ENCODE measurements around the gene SAP30. TPM values are rescaled to one million over a fixed set of nuclear protein-coding genes. Genes with fewer than 3 reads are reported as not detected.

The SAP30 gene
- total and polyA plus RNA-seq, 10 of the 15 experiments (the other 5 are each of a cell fraction or from before 2014, with no cell fraction given) = 5.0 to 56.9 (median 23.6) TPM

GRCh38 chr4:173334085-173334890 is 36.5 kb upstream of the SAP30 start, which contains the start of gene HMGB2:
Gene HMGB2, minus strand, starts transcription at chr4:173334358. Its CDS starts 709 bp downstream, at chr4:173333649.
- Histone ChIP-seq H3K9me3 (replicated peaks; ENCODE audit: control insufficient read depth, insufficient read depth, low read length) (no peaks in the 10 kb centered on the region), H3K36me3 (ENCODE audit: control insufficient read depth in 2 of 2, insufficient read depth in 2 of 2, low read length in 1 of 2) (peaks cover 0 to 18% of the 10 kb centered on the region in 2 experiments; a peak in 2 of 4 replicates), H3K4me1 (ENCODE audit: control insufficient read depth, insufficient read depth, low read length) (peaks cover 6% of the 10 kb centered on the region), H3K9ac (ENCODE audit: control insufficient read depth, insufficient read depth, low read length) (peak within 1 kb of the TSS; percentile 100), H4K20me1 (ENCODE audit: control insufficient read depth, insufficient read depth) (no peaks in the 10 kb centered on the region), H3K4me2 (ENCODE audit: control insufficient read depth, insufficient read depth) (peak within 1 kb of the TSS; percentile 95), H2AFZ (ENCODE audit: control insufficient read depth, low read depth, low read length) (peak within 1 kb of the TSS; percentile 85), H3K4me3 (peak within 1 kb of the TSS; percentile 94), H3K27ac (ENCODE audit: control insufficient read depth, insufficient read depth) (peak within 1 kb of the TSS; percentile 100), H3K27me3 (replicated peaks in 1 of 2; ENCODE audit: control insufficient read depth in 2 of 2, insufficient read depth in 2 of 2, low read length in 1 of 2) (no peaks in the 10 kb centered on the region), H3K79me2 (ENCODE audit: control insufficient read depth, insufficient read depth, low read length) (peaks cover 65% of the 10 kb centered on the region)
- intact Hi-C loops (cut with micrococcal nuclease; ENCODE audit: unreplicated experiment) = loop anchor here (1.0 to 5.0 kb wide), 2 partner anchors 36 to 167 kb away; partner anchors contain the start of genes GALNT7 and SAP30
- in situ Hi-C loops (cut with MboI) = loop anchor here (5.0 kb wide), 1 partner anchor 33 kb away; no protein-coding TSS in a partner anchor
- RAD21 ChIA-PET (ENCODE audit: unreplicated experiment) = interaction anchor here (1.0 to 8.4 kb wide), 6 partner anchors 16 to 356 kb away, joined by 3 to 145 read pairs (median 7); partner anchors contain the start of genes GALNT7 and SAP30
- no TSS peak for BruUV-seq (replicated peaks)
- SMC1A ChIA-PET (ENCODE audit: uncharacterized antibody, unreplicated experiment) = interaction anchor here (1.0 to 14.3 kb wide), 8 partner anchors 12 to 321 kb away, joined by 3 to 232 read pairs (median 4); partner anchors contain the start of gene SAP30
- DNase-seq (ENCODE audit: low read depth, low spot score) (peak; percentile 99), ATAC-seq (peak; percentile 92), FAIRE-seq (peak; percentile 100)
- under 1% methylated on average over 60 of the region's 61 CpGs for WGBS (ENCODE audit: insufficient coverage, insufficient replicate concordance, low lambda C conversion rate, missing lambda C conversion rate)
- POLR2A ChIA-PET = interaction anchor here (0.7 to 13.9 kb wide), 13 partner anchors 10 to 166 kb away, joined by 3 to 472 read pairs (median 5); partner anchors contain the start of genes GALNT7 and SAP30
- CTCF ChIA-PET = interaction anchor here (0.7 to 4.3 kb wide), 9 partner anchors 15 to 84 kb away, joined by 3 to 23 read pairs (median 6); partner anchors contain the start of gene SAP30
- TF ChIP-seq BRCA1 (IDR thresholded peaks at IDR 0.05; ENCODE audit: low read depth, low read length) = no peak
- TF ChIP-seq MXI1 (IDR thresholded peaks at IDR 0.05; ENCODE audit: low read depth, low read length) = peak; percentile 90
- no peak for TF ChIP-seq HDAC6 (IDR thresholded peaks at IDR 0.05; ENCODE audit: unreplicated experiment)
- no peak for TF ChIP-seq ZBTB40 (IDR thresholded peaks at IDR 0.05; ENCODE audit: borderline replicate concordance)
- no peak for TF ChIP-seq PAX5 (IDR thresholded peaks at IDR 0.05; ENCODE audit: borderline replicate concordance, low read depth, low read length)
- TF ChIP-seq, protein P1, sequence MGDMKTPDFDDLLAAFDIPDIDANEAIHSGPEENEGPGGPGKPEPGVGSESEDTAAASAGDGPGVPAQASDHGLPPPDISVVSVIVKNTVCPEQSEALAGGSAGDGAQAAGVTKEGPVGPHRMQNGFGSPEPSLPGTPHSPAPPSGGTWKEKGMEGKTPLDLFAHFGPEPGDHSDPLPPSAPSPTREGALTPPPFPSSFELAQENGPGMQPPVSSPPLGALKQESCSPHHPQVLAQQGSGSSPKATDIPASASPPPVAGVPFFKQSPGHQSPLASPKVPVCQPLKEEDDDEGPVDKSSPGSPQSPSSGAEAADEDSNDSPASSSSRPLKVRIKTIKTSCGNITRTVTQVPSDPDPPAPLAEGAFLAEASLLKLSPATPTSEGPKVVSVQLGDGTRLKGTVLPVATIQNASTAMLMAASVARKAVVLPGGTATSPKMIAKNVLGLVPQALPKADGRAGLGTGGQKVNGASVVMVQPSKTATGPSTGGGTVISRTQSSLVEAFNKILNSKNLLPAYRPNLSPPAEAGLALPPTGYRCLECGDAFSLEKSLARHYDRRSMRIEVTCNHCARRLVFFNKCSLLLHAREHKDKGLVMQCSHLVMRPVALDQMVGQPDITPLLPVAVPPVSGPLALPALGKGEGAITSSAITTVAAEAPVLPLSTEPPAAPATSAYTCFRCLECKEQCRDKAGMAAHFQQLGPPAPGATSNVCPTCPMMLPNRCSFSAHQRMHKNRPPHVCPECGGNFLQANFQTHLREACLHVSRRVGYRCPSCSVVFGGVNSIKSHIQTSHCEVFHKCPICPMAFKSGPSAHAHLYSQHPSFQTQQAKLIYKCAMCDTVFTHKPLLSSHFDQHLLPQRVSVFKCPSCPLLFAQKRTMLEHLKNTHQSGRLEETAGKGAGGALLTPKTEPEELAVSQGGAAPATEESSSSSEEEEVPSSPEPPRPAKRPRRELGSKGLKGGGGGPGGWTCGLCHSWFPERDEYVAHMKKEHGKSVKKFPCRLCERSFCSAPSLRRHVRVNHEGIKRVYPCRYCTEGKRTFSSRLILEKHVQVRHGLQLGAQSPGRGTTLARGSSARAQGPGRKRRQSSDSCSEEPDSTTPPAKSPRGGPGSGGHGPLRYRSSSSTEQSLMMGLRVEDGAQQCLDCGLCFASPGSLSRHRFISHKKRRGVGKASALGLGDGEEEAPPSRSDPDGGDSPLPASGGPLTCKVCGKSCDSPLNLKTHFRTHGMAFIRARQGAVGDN (IDR thresholded peaks at IDR 0.05) = peak; percentile 26; the same call in 1 of the 2 replicates
- TF ChIP-seq, protein P2, sequence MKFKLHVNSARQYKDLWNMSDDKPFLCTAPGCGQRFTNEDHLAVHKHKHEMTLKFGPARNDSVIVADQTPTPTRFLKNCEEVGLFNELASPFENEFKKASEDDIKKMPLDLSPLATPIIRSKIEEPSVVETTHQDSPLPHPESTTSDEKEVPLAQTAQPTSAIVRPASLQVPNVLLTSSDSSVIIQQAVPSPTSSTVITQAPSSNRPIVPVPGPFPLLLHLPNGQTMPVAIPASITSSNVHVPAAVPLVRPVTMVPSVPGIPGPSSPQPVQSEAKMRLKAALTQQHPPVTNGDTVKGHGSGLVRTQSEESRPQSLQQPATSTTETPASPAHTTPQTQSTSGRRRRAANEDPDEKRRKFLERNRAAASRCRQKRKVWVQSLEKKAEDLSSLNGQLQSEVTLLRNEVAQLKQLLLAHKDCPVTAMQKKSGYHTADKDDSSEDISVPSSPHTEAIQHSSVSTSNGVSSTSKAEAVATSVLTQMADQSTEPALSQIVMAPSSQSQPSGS (IDR thresholded peaks at IDR 0.05; ENCODE audit: low read length) = no peak
- no peak for TF ChIP-seq RELB (IDR thresholded peaks at IDR 0.05; ENCODE audit: low read depth)
- no peak for TF ChIP-seq JUNB (IDR thresholded peaks at IDR 0.05)
- TF ChIP-seq BCL11A (IDR thresholded peaks at IDR 0.05; ENCODE audit: low read depth, low read length) = no peak
